Neural cell (in vitro differentiated cells): ENCODE data around the gene CHCHD10. TPM values are rescaled to one million over a fixed set of nuclear protein-coding genes. Genes with fewer than 3 reads are reported as not detected.

Experiments
- H2AFZ ChIP-seq: fragments of 200-600, 300-800 bp; sonication (generic), shearing (Covaris generic); 2 replicates; pipeline ENCODE4 v1.6.0; 2014; ENCODE audit warnings: low read depth, mild to moderate bottlenecking, antibody characterized with exemption, low read length, moderate library complexity
- H3F3A ChIP-seq: fragments of 200-600 bp; shearing (Covaris generic); 2 replicates; pipeline ENCODE4 v1.6.1; 2016; ENCODE audit warnings: mild to moderate bottlenecking, moderate library complexity, mixed read lengths, antibody characterized with exemption, low read length; ENCODE audit not compliant: insufficient read depth, poor library complexity, severe bottlenecking
- H3K27ac ChIP-seq: fragments of 200-600, 300-800 bp; sonication (generic), shearing (Covaris generic); 2 replicates; pipeline ENCODE4 v1.5.1; 2014; ENCODE audit warnings: mild to moderate bottlenecking, low read length, moderate library complexity
- H3K27me3 ChIP-seq: fragments of 300-800, 200-600 bp; sonication (generic), shearing (Covaris generic); 2 replicates; pipeline ENCODE4 v1.6.0; 2014; ENCODE audit warnings: mild to moderate bottlenecking, low read depth, low read length, moderate library complexity; ENCODE audit not compliant: insufficient read depth
- H3K36me3 ChIP-seq: fragments of 300-800, 200-600 bp; sonication (generic), shearing (Covaris generic); 2 replicates; pipeline ENCODE4 v1.5.1; 2014; ENCODE audit warnings: mild to moderate bottlenecking, antibody characterized with exemption, low read length, moderate library complexity; ENCODE audit not compliant: insufficient read depth
- H3K4me2 ChIP-seq: fragments of 300-800, 200-600 bp; sonication (generic), shearing (Covaris generic); 2 replicates; pipeline ENCODE4 v1.6.0; 2014; ENCODE audit warnings: mild to moderate bottlenecking, low read length
- H3K4me3 ChIP-seq: fragments of 300-800, 200-600 bp; sonication (generic), shearing (Covaris generic); 2 replicates; pipeline ENCODE4 v1.5.1; 2014; ENCODE audit warnings: mild to moderate bottlenecking, low read length, moderate library complexity
- H3K79me2 ChIP-seq: fragments of 200-600 bp; shearing (Covaris generic); replicated peaks from 2 replicates; pipeline ENCODE4 v1.6.0; 2014; ENCODE audit warnings: mild to moderate bottlenecking, low read length, moderate library complexity; ENCODE audit not compliant: insufficient read depth
- H3K9ac ChIP-seq: fragments of 300-800, 200-600 bp; sonication (generic), shearing (Covaris generic); 2 replicates; pipeline ENCODE4 v1.6.1; 2016; ENCODE audit warnings: mild to moderate bottlenecking, low read length, mixed read lengths
- H3K9me2 ChIP-seq: fragments of 200-600 bp; shearing (Covaris generic); 2 replicates; pipeline ENCODE4 v1.6.1; 2016; ENCODE audit warnings: mild to moderate bottlenecking, low read length, mixed read lengths; ENCODE audit not compliant: insufficient read depth
- H3K9me3 ChIP-seq: fragments of 200-600, 300-800 bp; sonication (generic), shearing (Covaris generic); 2 replicates; pipeline ENCODE4 v1.6.1; 2016; ENCODE audit warnings: mild to moderate bottlenecking, mixed run types, low read length, moderate library complexity, mixed read lengths
- H4K20me1 ChIP-seq: fragments of 200-600 bp; shearing (Covaris generic); 2 replicates; pipeline ENCODE4 v1.6.1; 2016; ENCODE audit warnings: mild to moderate bottlenecking, mixed run types; ENCODE audit not compliant: insufficient read depth
- EP300 ChIP-seq: fragments of 450-650 bp; conservative IDR thresholded peaks from 2 replicates; pipeline ENCODE4 v1.6.1; 2014; ENCODE audit warnings: antibody characterized with exemption, mild to moderate bottlenecking, moderate library complexity; ENCODE audit not compliant: poor library complexity, severe bottlenecking
- EZH2 ChIP-seq: fragments of 200-600, 300-800 bp; shearing (Covaris generic), sonication (generic); IDR thresholded peaks from 2 replicates; pipeline ENCODE4 v1.6.1; 2014; ENCODE audit warnings: antibody characterized with exemption, low read length, borderline replicate concordance, mild to moderate bottlenecking; ENCODE audit not compliant: insufficient read depth, poor library complexity, severe bottlenecking
- MXI1 ChIP-seq: fragments of 450-650 bp; conservative IDR thresholded peaks from 2 replicates; pipeline ENCODE4 v1.6.1; 2014; ENCODE audit warnings: antibody characterized with exemption, mild to moderate bottlenecking; ENCODE audit not compliant: poor library complexity, severe bottlenecking
- POLR2AphosphoS5 ChIP-seq: IDR thresholded peaks from 2 replicates; pipeline ENCODE4 v1.6.1; 2012
- RAD21 ChIP-seq: fragments of 450-650 bp; conservative IDR thresholded peaks from 2 replicates; pipeline ENCODE4 v1.6.1; 2014; ENCODE audit warnings: antibody characterized with exemption, mild to moderate bottlenecking, moderate library complexity
- SMC3 ChIP-seq: fragments of 450-650 bp; conservative IDR thresholded peaks from 2 replicates; pipeline ENCODE4 v1.6.1; 2014; ENCODE audit warnings: antibody characterized with exemption, mild to moderate bottlenecking, moderate library complexity; ENCODE audit not compliant: poor library complexity
- TAF1 ChIP-seq: IDR thresholded peaks from 2 replicates; pipeline ENCODE4 v1.6.1; 2012; ENCODE audit warnings: low read depth
- polyA plus RNA-seq: library from polyadenylated mRNA; depleted of rRNA; stranded (reverse); fragments of >200 nt; gene quantifications from 2 replicates; pipeline ENCODE4 v1.2.3, GENCODE V29; 2014
- TF ChIP-seq, protein P1 (sequence below): fragments of 450-650 bp; IDR thresholded peaks from 2 replicates; pipeline ENCODE4 v1.5.1; 2014; ENCODE audit warnings: antibody characterized with exemption, mild to moderate bottlenecking, moderate library complexity; ENCODE audit not compliant: poor library complexity, severe bottlenecking
- TF ChIP-seq, protein P2 (sequence below): IDR thresholded peaks from 2 replicates; pipeline ENCODE4 v1.6.1; 2012; ENCODE audit warnings: borderline replicate concordance

The CHCHD10 gene
- polyA plus RNA-seq, 1 donor from 2014 or later: not detected

DNA sequence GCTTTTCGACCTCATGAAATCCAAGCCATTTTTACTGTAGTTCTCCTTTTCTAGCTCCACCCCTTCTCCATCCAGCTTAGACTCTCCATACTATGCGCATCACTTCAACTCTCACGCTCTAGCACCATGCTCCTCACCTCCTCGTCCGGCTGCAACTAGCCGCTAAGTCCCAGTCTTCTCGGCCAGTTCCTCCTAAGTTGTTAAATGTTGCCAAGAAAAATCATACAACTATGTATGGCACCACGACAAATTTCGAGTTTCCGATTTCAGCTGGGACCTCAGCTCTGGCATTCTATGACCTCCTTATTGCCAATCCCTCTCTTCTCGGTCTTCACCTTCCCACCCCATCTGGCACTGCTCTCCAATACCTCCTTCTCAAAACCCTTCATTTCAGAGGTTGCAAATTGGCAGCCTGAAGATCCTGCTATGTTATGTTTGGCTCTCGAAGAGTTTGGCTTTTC, 17.9 kb downstream of the CHCHD10 start:
- Histone ChIP-seq H3K4me2 (peak overlapping the region; percentile 87), H4K20me1 (no peaks in the 10 kb centered on the region), H3K36me3 (no peaks in the 10 kb centered on the region), H3K27ac (no peak overlapping the region), H3K4me3 (peak overlapping the region; percentile 88), H3K9me3 (no peaks in the 10 kb centered on the region), H3F3A (no peaks in the 10 kb centered on the region), H3K79me2 (peaks cover 6% of the 10 kb centered on the region), H3K9me2 (no peaks in the 10 kb centered on the region), H3K27me3 (no peaks in the 10 kb centered on the region), H3K9ac (peak overlapping the region; percentile 90), H2AFZ (no peak overlapping the region)
- TF ChIP-seq TAF1 (no peak), RAD21 (no peak), POLR2AphosphoS5 (no peak), SMC3 (no peak)
- TF ChIP-seq, protein P1, sequence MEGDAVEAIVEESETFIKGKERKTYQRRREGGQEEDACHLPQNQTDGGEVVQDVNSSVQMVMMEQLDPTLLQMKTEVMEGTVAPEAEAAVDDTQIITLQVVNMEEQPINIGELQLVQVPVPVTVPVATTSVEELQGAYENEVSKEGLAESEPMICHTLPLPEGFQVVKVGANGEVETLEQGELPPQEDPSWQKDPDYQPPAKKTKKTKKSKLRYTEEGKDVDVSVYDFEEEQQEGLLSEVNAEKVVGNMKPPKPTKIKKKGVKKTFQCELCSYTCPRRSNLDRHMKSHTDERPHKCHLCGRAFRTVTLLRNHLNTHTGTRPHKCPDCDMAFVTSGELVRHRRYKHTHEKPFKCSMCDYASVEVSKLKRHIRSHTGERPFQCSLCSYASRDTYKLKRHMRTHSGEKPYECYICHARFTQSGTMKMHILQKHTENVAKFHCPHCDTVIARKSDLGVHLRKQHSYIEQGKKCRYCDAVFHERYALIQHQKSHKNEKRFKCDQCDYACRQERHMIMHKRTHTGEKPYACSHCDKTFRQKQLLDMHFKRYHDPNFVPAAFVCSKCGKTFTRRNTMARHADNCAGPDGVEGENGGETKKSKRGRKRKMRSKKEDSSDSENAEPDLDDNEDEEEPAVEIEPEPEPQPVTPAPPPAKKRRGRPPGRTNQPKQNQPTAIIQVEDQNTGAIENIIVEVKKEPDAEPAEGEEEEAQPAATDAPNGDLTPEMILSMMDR: no peak

DNA sequence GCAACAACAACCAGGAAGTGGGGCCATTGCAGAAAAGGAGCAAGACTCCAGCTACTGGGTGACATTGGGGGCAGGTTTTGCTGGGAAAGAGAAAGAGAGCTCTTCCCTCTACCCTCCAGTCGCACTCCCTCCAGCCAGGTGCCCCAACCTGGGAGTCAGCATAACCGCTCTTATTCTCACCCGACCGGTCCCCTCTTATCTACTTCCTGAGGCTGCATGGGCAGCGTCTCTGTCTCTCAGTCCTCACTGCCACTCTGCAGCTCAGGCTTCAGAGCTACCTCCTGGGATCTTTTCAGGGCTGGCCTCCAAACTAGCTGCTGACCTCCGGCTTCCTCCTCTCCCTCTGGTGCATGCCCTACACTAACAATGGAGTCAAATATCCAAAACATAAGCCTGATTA, 22.0 kb downstream of the CHCHD10 start:
- no peak overlapping the region for H2AFZ ChIP-seq
- no peak for TF ChIP-seq RAD21
- TF ChIP-seq, protein P2, sequence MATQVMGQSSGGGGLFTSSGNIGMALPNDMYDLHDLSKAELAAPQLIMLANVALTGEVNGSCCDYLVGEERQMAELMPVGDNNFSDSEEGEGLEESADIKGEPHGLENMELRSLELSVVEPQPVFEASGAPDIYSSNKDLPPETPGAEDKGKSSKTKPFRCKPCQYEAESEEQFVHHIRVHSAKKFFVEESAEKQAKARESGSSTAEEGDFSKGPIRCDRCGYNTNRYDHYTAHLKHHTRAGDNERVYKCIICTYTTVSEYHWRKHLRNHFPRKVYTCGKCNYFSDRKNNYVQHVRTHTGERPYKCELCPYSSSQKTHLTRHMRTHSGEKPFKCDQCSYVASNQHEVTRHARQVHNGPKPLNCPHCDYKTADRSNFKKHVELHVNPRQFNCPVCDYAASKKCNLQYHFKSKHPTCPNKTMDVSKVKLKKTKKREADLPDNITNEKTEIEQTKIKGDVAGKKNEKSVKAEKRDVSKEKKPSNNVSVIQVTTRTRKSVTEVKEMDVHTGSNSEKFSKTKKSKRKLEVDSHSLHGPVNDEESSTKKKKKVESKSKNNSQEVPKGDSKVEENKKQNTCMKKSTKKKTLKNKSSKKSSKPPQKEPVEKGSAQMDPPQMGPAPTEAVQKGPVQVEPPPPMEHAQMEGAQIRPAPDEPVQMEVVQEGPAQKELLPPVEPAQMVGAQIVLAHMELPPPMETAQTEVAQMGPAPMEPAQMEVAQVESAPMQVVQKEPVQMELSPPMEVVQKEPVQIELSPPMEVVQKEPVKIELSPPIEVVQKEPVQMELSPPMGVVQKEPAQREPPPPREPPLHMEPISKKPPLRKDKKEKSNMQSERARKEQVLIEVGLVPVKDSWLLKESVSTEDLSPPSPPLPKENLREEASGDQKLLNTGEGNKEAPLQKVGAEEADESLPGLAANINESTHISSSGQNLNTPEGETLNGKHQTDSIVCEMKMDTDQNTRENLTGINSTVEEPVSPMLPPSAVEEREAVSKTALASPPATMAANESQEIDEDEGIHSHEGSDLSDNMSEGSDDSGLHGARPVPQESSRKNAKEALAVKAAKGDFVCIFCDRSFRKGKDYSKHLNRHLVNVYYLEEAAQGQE: no peak
- no peak for TF ChIP-seq EZH2
- no peak for TF ChIP-seq POLR2AphosphoS5
- TF ChIP-seq MXI1: no peak
- TF ChIP-seq SMC3: no peak
- no peak for TF ChIP-seq TAF1
- TF ChIP-seq, protein P1: no peak
- TF ChIP-seq EP300: no peak
- H3K9me2 ChIP-seq: no peaks in the 10 kb centered on the region
- no peaks in the 10 kb centered on the region for H3K9me3 ChIP-seq
- H3K9ac ChIP-seq: no peak overlapping the region
- H3K27ac ChIP-seq: no peak overlapping the region
- no peak overlapping the region for H3K4me3 ChIP-seq
- no peaks in the 10 kb centered on the region for H3F3A ChIP-seq
- H3K79me2 ChIP-seq: peaks cover 6% of the 10 kb centered on the region
- no peaks in the 10 kb centered on the region for H4K20me1 ChIP-seq
- H3K27me3 ChIP-seq: no peaks in the 10 kb centered on the region
- no peak overlapping the region for H3K4me2 ChIP-seq
- H3K36me3 ChIP-seq: no peaks in the 10 kb centered on the region
